Transverse colon (tissue), 4 donors: ENCODE measurements around the gene ASAH2. TPM values are rescaled to one million over a fixed set of nuclear protein-coding genes. Genes with fewer than 3 reads are reported as not detected.

ENCODE experiments used
- DNase-seq: peaks from one replicate; pipeline ENCODE4 v3.0.0-alpha.2; 2019
- H3K27ac ChIP-seq, 4 donors: fragments of 200-600 bp; sonication (generic); 2 replicates each; pipeline ENCODE4 v1.5.1; 2016 to 2018; ENCODE audit warnings: inconsistent platforms in 4 of 4
- H3K27me3 ChIP-seq: fragments of 200-600 bp; sonication (generic); 2 replicates; pipeline ENCODE4 v1.5.1; 2017; ENCODE audit warnings: inconsistent platforms
- H3K36me3 ChIP-seq, 4 donors: fragments of 200-600 bp; sonication (generic); 2 replicates each; pipeline ENCODE4 v1.5.1; 2017 to 2019; ENCODE audit warnings: inconsistent platforms in 4 of 4
- H3K4me1 ChIP-seq, 4 donors: fragments of 200-600 bp; sonication (generic); 2 replicates each; pipeline ENCODE4 v1.5.1; 2017 to 2020; ENCODE audit warnings: inconsistent platforms in 4 of 4
- H3K4me3 ChIP-seq, 4 donors: fragments of 200-600 bp; sonication (generic); 1 replicate in 1 of 4; 2 replicates in 3 of 4; pipeline versions ENCODE4 v1.5.1 to v1.6.1; 2017 to 2019; ENCODE audit warnings: inconsistent platforms in 4 of 4
- H3K9me3 ChIP-seq, 2 donors: fragments of 200-600 bp; sonication (generic); 2 replicates each; pipeline ENCODE4 v1.5.1; 2017 to 2019; ENCODE audit warnings: inconsistent platforms in 2 of 2
- EP300 ChIP-seq: sonication (generic); formaldehyde crosslinking; IDR thresholded peaks from one replicate; pipeline ENCODE4 v1.6.1; 2017; ENCODE audit warnings: antibody characterized with exemption, low read depth
- POLR2A ChIP-seq: fragments of 450-650 bp; IDR thresholded peaks from one replicate; pipeline ENCODE4 v1.6.1; 2016; ENCODE audit warnings: antibody characterized with exemption, mild to moderate bottlenecking, moderate library complexity
- POLR2AphosphoS5 ChIP-seq, 3 donors: sonication (generic); formaldehyde crosslinking; IDR thresholded peaks; one replicate each; pipeline ENCODE4 v1.6.1; 2016; ENCODE audit warnings: antibody characterized with exemption in 3 of 3
- WGBS, 2 donors: methylation state at CpG; one replicate each; pipeline ENCODE4 v1.1.5; 2018; ENCODE audit warnings: low coverage in 1 of 2; 5-methylcytosine and 5-hydroxymethylcytosine counted together
- in situ Hi-C, 4 donors: fragments of 200-750 bp; cut with MboI; loops; one replicate each; pipeline versions ENCODE4 v1.15.0 to v1.15.1; 2017; ENCODE audit warnings: low sequenced_read_pairs in 3 of 4, low pct_ligation_motif_present in 1 of 4, low pct_unique_long_range_greater_than_20kb in 1 of 4
- intact Hi-C: fragments of 100-400 bp; cut with DNase I; formaldehyde crosslinking; loops from one replicate; pipeline ENCODE4 v1.15.1; 2023; ENCODE audit warnings: low total_unique reads
- total RNA-seq, 4 donors: library from RNA; depleted of rRNA; stranded (reverse); fragments of >200 nt; gene quantifications; one replicate each; pipeline ENCODE4 v1.1.0, GENCODE V29; 2016
- TF ChIP-seq, protein P1 (sequence below), 5 experiments: fragments of 200-600 bp in 3 of 5; fragments of 450-650 bp in 2 of 5; sonication (generic) in 3 of 5; IDR thresholded peaks; 1 replicate in 2 of 5; 2 replicates in 3 of 5; pipeline ENCODE4 v1.5.1; 2016 to 2017; ENCODE audit warnings: antibody characterized with exemption in 5 of 5, inconsistent platforms in 3 of 5, mild to moderate bottlenecking in 2 of 5, moderate library complexity in 1 of 5

Gene ASAH2
- total RNA-seq, 4 donors from 2014 or later, result 0.32 to 0.75 (median 0.40) TPM

DNA sequence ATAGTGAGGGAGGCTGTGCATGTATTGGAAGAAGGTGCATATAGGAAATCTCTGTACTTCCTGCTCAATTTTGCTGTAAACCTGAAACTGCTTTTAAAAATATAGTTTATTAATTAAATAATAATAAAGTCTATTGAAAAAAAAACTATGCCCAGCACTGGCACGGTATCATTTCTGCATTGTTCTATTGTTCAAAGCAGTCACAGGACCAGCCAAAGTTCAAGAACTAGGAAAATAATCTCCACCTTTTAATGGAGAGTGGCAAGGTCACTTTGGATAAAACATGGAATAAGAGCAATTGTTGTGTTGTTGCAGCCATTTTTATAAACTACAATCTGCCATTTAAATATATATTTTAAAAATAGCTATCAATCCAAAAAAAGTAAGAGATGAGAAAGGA, 24.7 kb downstream of the ASAH2 start:
- no peaks in the 10 kb centered on the region for H3K9me3 ChIP-seq
- no peak overlapping the region for H3K4me3 ChIP-seq
- H3K27me3 ChIP-seq, result no peaks in the 10 kb centered on the region
- in situ Hi-C loops (no loop called here), intact Hi-C loops (no loop called here)
- TF ChIP-seq POLR2AphosphoS5 (IDR thresholded peaks at IDR 0.05) (no peak), POLR2A (no peak)
- TF ChIP-seq, protein P1, sequence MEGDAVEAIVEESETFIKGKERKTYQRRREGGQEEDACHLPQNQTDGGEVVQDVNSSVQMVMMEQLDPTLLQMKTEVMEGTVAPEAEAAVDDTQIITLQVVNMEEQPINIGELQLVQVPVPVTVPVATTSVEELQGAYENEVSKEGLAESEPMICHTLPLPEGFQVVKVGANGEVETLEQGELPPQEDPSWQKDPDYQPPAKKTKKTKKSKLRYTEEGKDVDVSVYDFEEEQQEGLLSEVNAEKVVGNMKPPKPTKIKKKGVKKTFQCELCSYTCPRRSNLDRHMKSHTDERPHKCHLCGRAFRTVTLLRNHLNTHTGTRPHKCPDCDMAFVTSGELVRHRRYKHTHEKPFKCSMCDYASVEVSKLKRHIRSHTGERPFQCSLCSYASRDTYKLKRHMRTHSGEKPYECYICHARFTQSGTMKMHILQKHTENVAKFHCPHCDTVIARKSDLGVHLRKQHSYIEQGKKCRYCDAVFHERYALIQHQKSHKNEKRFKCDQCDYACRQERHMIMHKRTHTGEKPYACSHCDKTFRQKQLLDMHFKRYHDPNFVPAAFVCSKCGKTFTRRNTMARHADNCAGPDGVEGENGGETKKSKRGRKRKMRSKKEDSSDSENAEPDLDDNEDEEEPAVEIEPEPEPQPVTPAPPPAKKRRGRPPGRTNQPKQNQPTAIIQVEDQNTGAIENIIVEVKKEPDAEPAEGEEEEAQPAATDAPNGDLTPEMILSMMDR (IDR thresholded peaks at IDR 0.05), result no peak
- no peaks in the 10 kb centered on the region for H3K36me3 ChIP-seq
- WGBS, 2 donors, result 36 to 56% methylated on average over 1 of the region's 1 CpG
- DNase-seq, result no peak
- H3K4me1 ChIP-seq, result no peaks in the 10 kb centered on the region
- H3K27ac ChIP-seq, result no peak overlapping the region

DNA sequence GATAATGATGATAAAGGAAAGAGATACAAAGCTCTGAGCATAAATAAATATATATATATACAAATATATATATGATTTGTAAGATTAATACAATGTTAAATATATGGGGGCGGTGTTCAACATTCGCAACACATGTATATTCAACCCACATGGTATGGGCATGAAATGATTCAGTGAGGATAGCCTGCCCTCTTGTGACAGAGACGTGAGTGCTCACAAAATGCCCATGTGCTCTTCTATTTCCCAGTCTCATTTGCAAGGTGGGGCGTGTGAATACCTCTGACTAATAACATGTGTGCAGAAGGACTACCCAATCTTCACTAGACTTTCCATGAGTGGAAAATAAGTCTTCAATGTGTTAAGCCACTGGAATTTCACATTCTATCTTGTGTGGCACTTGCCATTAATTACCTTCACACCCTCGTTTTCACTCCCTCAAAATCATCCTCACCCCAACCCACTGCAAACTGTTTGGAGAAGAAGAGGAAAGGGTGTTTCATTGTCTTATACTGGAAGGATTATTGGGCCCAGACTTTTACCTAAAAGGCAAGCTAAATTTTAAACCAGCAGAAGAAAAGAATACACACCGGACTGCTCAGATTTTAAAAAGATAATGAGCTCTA, 26.9 kb downstream of the ASAH2 start:
- Histone ChIP-seq H3K27me3 (no peaks in the 10 kb centered on the region), H3K4me1 (no peaks in the 10 kb centered on the region), H3K27ac (no peak overlapping the region), H3K4me3 (no peak overlapping the region), H3K9me3 (no peaks in the 10 kb centered on the region), H3K36me3 (no peaks in the 10 kb centered on the region)
- WGBS, 2 donors, result 24 to 29% methylated on average over 6 of the region's 6 CpGs
- DNase-seq, result peak; percentile 13
- intact Hi-C loops (no loop called here), in situ Hi-C loops (loop anchor here in 2 of 4 donors (25.0 kb wide), 1 partner anchor 637 kb away; no protein-coding TSS in a partner anchor)
- TF ChIP-seq EP300, result no peak
- TF ChIP-seq, protein P1 (IDR thresholded peaks at IDR 0.05), result peak; percentile 25 to 34 (median 29)

DNA sequence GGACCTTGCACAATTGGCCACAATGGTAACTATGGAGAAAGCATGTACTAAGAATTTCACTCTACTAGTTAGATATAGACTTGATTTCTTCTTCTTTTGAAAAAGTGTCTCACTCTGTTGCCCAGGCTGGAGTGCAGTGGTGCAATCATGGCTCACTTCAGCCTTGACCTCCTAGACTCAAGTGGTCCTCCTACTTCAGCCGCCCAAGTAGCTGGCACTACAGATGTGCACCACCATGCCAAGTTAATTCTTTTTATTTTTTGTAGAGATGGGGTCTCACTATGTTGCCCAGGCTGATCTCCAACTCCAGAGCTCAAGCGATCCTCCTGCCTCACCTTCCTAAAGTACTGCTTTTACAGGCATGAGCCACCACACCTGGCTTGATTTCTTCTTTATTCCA, 29.1 kb downstream of the ASAH2 start:
- Histone ChIP-seq H3K9me3 (no peaks in the 10 kb centered on the region), H3K36me3 (no peaks in the 10 kb centered on the region), H3K4me3 (no peak overlapping the region), H3K27me3 (no peaks in the 10 kb centered on the region), H3K27ac (no peak overlapping the region), H3K4me1 (no peaks in the 10 kb centered on the region)
- 87 to 100% methylated on average over 2 of the region's 2 CpGs for WGBS, 2 donors
- DNase-seq, result no peak
- TF ChIP-seq, protein P1 (IDR thresholded peaks at IDR 0.05), result no peak
- in situ Hi-C loops, result loop anchor here in 2 of 4 donors (25.0 kb wide), 1 partner anchor 635 kb away; no protein-coding TSS in a partner anchor
- intact Hi-C loops, result no loop called here

DNA sequence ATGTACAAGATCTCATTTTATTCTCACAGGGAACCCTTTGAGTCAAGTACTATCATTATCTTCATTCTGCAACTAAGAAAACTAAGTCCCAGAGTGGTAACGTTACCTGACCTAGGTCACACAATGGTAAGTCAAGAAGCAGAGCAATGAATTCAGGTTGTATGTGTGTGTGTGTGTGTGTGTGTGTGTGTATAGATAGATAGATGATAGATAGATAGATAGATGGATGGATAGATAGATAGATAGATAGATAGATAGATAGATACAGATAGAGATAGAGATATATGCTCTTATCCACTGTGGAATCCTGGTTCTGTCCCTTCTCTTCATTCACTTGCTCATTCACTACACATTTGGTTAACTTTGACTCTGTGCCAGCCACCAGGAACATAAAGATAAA, 29.8 kb downstream of the ASAH2 start:
- intact Hi-C loops, result no loop called here
- in situ Hi-C loops, result loop anchor here in 2 of 4 donors (25.0 kb wide), 1 partner anchor 634 kb away; no protein-coding TSS in a partner anchor
- Histone ChIP-seq H3K4me1 (no peaks in the 10 kb centered on the region), H3K27me3 (no peaks in the 10 kb centered on the region), H3K9me3 (no peaks in the 10 kb centered on the region), H3K27ac (no peak overlapping the region), H3K36me3 (no peaks in the 10 kb centered on the region), H3K4me3 (no peak overlapping the region)
- TF ChIP-seq, protein P1 (IDR thresholded peaks at IDR 0.05), result no peak
- TF ChIP-seq POLR2A, result no peak
- TF ChIP-seq EP300, result no peak
- TF ChIP-seq POLR2AphosphoS5 (IDR thresholded peaks at IDR 0.05), result no peak
- WGBS, 2 donors, result 80 to 86% methylated on average over 1 of the region's 1 CpG
- no peak for DNase-seq
